ENCODE data around the gene MRTO4.

The MRTO4 gene

DNA sequence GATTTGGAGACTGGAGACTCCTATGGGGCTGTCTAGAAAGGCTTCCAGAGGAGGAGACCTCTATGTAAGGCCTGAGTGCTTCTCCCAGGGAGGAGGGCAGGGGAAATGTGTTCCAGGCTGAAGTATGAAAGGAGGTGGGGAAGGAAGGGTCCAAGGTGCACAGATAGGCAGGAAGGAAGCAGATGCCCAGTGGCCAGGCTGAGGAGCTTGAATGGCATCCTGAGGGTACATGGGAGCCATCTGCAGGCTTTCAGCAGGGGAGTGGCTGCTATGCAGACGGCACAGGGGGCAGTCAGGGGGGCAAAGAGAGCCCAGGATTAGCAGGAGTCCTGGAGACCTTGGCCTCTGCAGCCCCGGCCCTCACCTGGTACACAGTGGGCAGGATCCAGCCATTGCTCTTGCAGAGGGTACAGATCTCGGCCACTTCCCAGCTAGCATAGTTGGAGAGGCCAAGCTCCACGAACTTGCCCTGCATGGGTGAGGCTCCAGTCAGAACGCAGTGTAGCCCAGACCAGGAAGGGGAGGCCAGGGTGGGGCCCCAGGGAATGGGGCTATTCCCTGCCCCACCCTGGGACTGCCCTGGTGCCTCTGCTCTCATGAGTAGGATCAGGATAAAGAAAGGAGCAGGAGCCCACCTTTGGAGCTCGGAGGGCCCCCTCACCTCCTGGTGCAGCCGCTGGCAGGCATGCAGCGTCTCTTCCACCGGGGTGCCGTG, 56.3 kb downstream of the MRTO4 start:
- H3K27me3 ChIP-seq (ENCODE audit: control insufficient read depth in 3 of 3, insufficient read depth in 3 of 3, low read depth in 1 of 3, low read length in 3 of 3): peaks cover 0 to 2% (median 0%) of the 10 kb centered on the region in 3 experiments
- no peak overlapping the region for H3K18ac ChIP-seq (ENCODE audit: low read length)
- no peak overlapping the region for H2BK120ac ChIP-seq (ENCODE audit: low read depth, low read length)
- no peak for DNase-seq (ENCODE audit: low spot score)
- peaks cover 5 to 10% of the 10 kb centered on the region in 2 donors for H3K4me1 ChIP-seq (ENCODE audit: control insufficient read depth in 2 of 2, insufficient read depth in 1 of 2, low read depth in 1 of 2, low read length in 2 of 2)
- no peak overlapping the region for H2BK5ac ChIP-seq (ENCODE audit: low read length)
- H3K9ac ChIP-seq (ENCODE audit: low read depth, low read length, poor library complexity): no peak overlapping the region
- H4K91ac ChIP-seq (ENCODE audit: low read depth, low read length, poor library complexity): no peak overlapping the region
- H3K4me2 ChIP-seq (ENCODE audit: insufficient read depth, low read length, poor library complexity, severe bottlenecking): no peak overlapping the region
- peaks cover 13% of the 10 kb centered on the region for H3K79me1 ChIP-seq (ENCODE audit: low read depth, low read length)
- no peak overlapping the region for H2BK12ac ChIP-seq (ENCODE audit: low read length)
- no CpG with 5 or more reads among the region's 10 CpGs for WGBS, 2 donors (ENCODE audit: extremely low coverage in 2 of 2, insufficient read length in 2 of 2, insufficient replicate concordance in 1 of 2)
- no peak overlapping the region for H4K8ac ChIP-seq (ENCODE audit: low read depth, low read length)
- no peak overlapping the region for H2AFZ ChIP-seq (ENCODE audit: low read length)
- peaks cover 39 to 69% of the 10 kb centered on the region in 2 donors for H3K36me3 ChIP-seq (replicated peaks in 1 of 2; ENCODE audit: control insufficient read depth in 2 of 2, insufficient read depth in 2 of 2, low read length in 2 of 2)
- no peak overlapping the region for H3K4ac ChIP-seq (ENCODE audit: low read length)
- no peak overlapping the region for H3K27ac ChIP-seq (replicated peaks; ENCODE audit: low read length)
- no peak overlapping the region for H2AK5ac ChIP-seq (ENCODE audit: low read depth, low read length)
- H3K14ac ChIP-seq (ENCODE audit: low read length): no peak overlapping the region
- H2BK15ac ChIP-seq (ENCODE audit: low read length): no peak overlapping the region
- no peak overlapping the region for H3K23ac ChIP-seq (ENCODE audit: low read depth, low read length, poor library complexity)
- no peaks in the 10 kb centered on the region for H3K9me3 ChIP-seq (replicated peaks in 1 of 2; ENCODE audit: control insufficient read depth in 2 of 2, insufficient read depth in 1 of 2, low read depth in 1 of 2, low read length in 2 of 2)
- H3K4me3 ChIP-seq (ENCODE audit: low read length in 2 of 2): no peak overlapping the region

DNA sequence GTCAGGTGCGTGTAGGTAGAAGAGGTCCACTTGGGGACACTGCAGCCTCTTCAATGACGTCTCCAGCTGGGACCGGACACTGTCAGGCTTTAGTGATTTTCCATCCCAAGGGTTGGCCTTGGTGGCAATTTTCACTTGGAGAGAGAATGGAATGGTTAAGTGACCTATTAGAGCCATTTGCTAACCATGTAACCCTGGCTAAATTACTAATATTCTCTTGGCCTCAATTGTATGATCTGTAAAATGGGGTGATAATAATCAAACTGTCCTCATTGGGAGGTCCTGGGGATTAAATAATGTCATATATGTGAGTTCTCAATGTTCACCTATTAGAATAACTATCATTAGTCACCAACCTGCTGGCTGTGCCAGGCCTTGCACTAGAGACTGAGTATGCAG, 56.9 kb downstream of the MRTO4 start:
- H3K18ac ChIP-seq (ENCODE audit: low read length): no peak overlapping the region
- WGBS, 2 donors (ENCODE audit: extremely low coverage in 2 of 2, insufficient read length in 2 of 2, insufficient replicate concordance in 1 of 2): no CpG with 5 or more reads among the region's 3 CpGs

DNA sequence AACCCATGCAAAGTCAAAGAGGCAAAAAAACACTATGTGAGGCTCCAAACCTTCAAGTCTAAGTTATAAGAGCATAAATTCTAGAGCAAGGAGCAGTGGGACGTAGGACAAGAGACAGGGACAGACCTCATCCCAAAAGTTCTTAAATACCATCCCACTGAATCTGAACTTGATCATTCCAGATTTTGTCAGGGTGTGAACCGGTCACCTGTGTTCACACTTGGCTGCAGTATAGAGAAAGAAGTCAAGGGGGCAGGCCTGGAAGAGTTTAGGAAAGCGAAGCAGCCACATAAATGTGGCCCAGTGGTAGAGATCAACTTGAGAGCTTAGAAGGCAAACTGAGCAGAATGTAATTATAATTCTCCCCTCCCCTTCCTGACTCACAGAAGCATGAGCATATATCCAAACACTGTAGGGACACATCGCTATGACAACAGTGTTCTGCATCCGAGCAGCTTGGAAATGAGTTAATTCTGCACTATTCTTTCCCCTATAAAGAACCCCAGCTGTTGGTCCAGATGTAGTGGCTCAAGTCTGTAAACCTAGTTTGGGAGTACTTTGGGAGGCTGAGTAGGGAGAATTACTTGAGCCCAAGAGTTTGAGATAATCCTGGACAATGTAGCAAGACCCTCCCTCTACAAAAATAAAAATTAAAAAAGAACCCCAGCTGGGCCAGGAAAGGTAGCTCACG, 57.7 kb downstream of the MRTO4 start:
- H2AFZ ChIP-seq (ENCODE audit: low read length): no peak overlapping the region
- H2BK15ac ChIP-seq (ENCODE audit: low read length): no peak overlapping the region
- H3K14ac ChIP-seq (ENCODE audit: low read length): no peak overlapping the region
- no peak overlapping the region for H3K4ac ChIP-seq (ENCODE audit: low read length)
- no peak overlapping the region for H3K4me3 ChIP-seq (ENCODE audit: low read length in 2 of 2)
- peaks cover 6 to 12% of the 10 kb centered on the region in 2 donors for H3K4me1 ChIP-seq (ENCODE audit: control insufficient read depth in 2 of 2, insufficient read depth in 1 of 2, low read depth in 1 of 2, low read length in 2 of 2)
- no peaks in the 10 kb centered on the region for H3K9me3 ChIP-seq (replicated peaks in 1 of 2; ENCODE audit: control insufficient read depth in 2 of 2, insufficient read depth in 1 of 2, low read depth in 1 of 2, low read length in 2 of 2)
- no peak overlapping the region for H2BK5ac ChIP-seq (ENCODE audit: low read length)
- no peak overlapping the region for H3K23ac ChIP-seq (ENCODE audit: low read depth, low read length, poor library complexity)
- DNase-seq (ENCODE audit: low spot score): no peak
- H3K27ac ChIP-seq (replicated peaks; ENCODE audit: low read length): no peak overlapping the region
- no peak overlapping the region for H4K91ac ChIP-seq (ENCODE audit: low read depth, low read length, poor library complexity)
- no peak overlapping the region for H2AK5ac ChIP-seq (ENCODE audit: low read depth, low read length)
- H4K8ac ChIP-seq (ENCODE audit: low read depth, low read length): no peak overlapping the region
- H3K4me2 ChIP-seq (ENCODE audit: insufficient read depth, low read length, poor library complexity, severe bottlenecking): no peak overlapping the region
- H2BK120ac ChIP-seq (ENCODE audit: low read depth, low read length): no peak overlapping the region
- no peak overlapping the region for H2BK12ac ChIP-seq (ENCODE audit: low read length)
- peaks cover 0 to 2% (median 0%) of the 10 kb centered on the region in 3 experiments for H3K27me3 ChIP-seq (ENCODE audit: control insufficient read depth in 3 of 3, insufficient read depth in 3 of 3, low read depth in 1 of 3, low read length in 3 of 3)
- WGBS, 2 donors (ENCODE audit: extremely low coverage in 2 of 2, insufficient read length in 2 of 2, insufficient replicate concordance in 1 of 2): no CpG with 5 or more reads among the region's 6 CpGs
- H3K9ac ChIP-seq (ENCODE audit: low read depth, low read length, poor library complexity): no peak overlapping the region
- H3K18ac ChIP-seq (ENCODE audit: low read length): no peak overlapping the region
- peaks cover 30 to 64% of the 10 kb centered on the region in 2 donors for H3K36me3 ChIP-seq (replicated peaks in 1 of 2; ENCODE audit: control insufficient read depth in 2 of 2, insufficient read depth in 2 of 2, low read length in 2 of 2)
- peaks cover 13% of the 10 kb centered on the region for H3K79me1 ChIP-seq (ENCODE audit: low read depth, low read length)

More for the DNA sequence above, 56.9 kb downstream of the MRTO4 start:
- H4K91ac ChIP-seq (ENCODE audit: low read depth, low read length, poor library complexity): no peak overlapping the region
- no peak for DNase-seq (ENCODE audit: low spot score)
- no peaks in the 10 kb centered on the region for H3K9me3 ChIP-seq (replicated peaks in 1 of 2; ENCODE audit: control insufficient read depth in 2 of 2, insufficient read depth in 1 of 2, low read depth in 1 of 2, low read length in 2 of 2)
- H3K4me1 ChIP-seq (ENCODE audit: control insufficient read depth in 2 of 2, insufficient read depth in 1 of 2, low read depth in 1 of 2, low read length in 2 of 2): peaks cover 6 to 12% of the 10 kb centered on the region in 2 donors
- no peak overlapping the region for H3K23ac ChIP-seq (ENCODE audit: low read depth, low read length, poor library complexity)
- no peak overlapping the region for H2BK120ac ChIP-seq (ENCODE audit: low read depth, low read length)
- H3K4me2 ChIP-seq (ENCODE audit: insufficient read depth, low read length, poor library complexity, severe bottlenecking): no peak overlapping the region
- H3K4ac ChIP-seq (ENCODE audit: low read length): no peak overlapping the region
- no peak overlapping the region for H2BK5ac ChIP-seq (ENCODE audit: low read length)
- H3K36me3 ChIP-seq (replicated peaks in 1 of 2; ENCODE audit: control insufficient read depth in 2 of 2, insufficient read depth in 2 of 2, low read length in 2 of 2): peaks cover 36 to 64% of the 10 kb centered on the region in 2 donors
- no peak overlapping the region for H3K9ac ChIP-seq (ENCODE audit: low read depth, low read length, poor library complexity)
- H3K27me3 ChIP-seq (ENCODE audit: control insufficient read depth in 3 of 3, insufficient read depth in 3 of 3, low read depth in 1 of 3, low read length in 3 of 3): peaks cover 0 to 2% (median 0%) of the 10 kb centered on the region in 3 experiments
- no peak overlapping the region for H2BK15ac ChIP-seq (ENCODE audit: low read length)
- H2BK12ac ChIP-seq (ENCODE audit: low read length): no peak overlapping the region
- no peak overlapping the region for H4K8ac ChIP-seq (ENCODE audit: low read depth, low read length)
- H2AK5ac ChIP-seq (ENCODE audit: low read depth, low read length): no peak overlapping the region
- no peak overlapping the region for H2AFZ ChIP-seq (ENCODE audit: low read length)
- no peak overlapping the region for H3K27ac ChIP-seq (replicated peaks; ENCODE audit: low read length)
- peaks cover 13% of the 10 kb centered on the region for H3K79me1 ChIP-seq (ENCODE audit: low read depth, low read length)
- no peak overlapping the region for H3K4me3 ChIP-seq (ENCODE audit: low read length in 2 of 2)
- H3K14ac ChIP-seq (ENCODE audit: low read length): no peak overlapping the region
